Mammary epithelial cell (primary cell): ENCODE results near the gene ARRDC2.

ENCODE experiments used
- EZH2 ChIP-seq: IDR thresholded peaks from 2 replicates; pipeline ENCODE4 v1.6.1; 2012; ENCODE audit warnings: low read length, inconsistent platforms, borderline replicate concordance
- TF ChIP-seq, protein P1 (sequence below), 2 donors: IDR thresholded peaks in 1 of 2; conservative IDR thresholded peaks in 1 of 2; 2 replicates each; pipeline ENCODE4 v1.5.1; 2011 to 2012; ENCODE audit warnings: inconsistent platforms in 2 of 2, low read length in 2 of 2, mild to moderate bottlenecking in 2 of 2, control low read depth in 1 of 2, low read depth in 1 of 2; ENCODE audit not compliant: insufficient read depth in 1 of 2; ENCODE audit errors: extremely low read depth in 1 of 2

DNA sequence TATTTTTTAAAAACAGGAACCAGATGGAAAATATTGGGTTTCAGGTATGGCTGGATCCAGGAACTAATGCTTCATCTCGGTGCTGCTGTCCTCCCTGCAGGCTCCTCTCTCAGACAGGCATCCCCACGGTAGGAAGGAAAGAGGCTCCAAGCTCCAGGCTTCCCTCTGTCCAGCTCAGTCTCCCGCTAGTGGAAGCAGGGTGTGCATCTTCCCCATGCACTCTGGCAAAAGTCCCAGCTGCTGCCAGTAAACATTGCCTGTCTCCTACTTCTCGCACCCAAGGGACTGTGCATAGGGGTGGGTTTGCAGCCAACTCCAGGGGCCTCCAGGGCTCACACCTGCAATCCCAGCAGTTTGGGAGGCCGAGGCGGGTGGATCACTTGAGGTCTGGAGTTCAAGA, 49.6 kb downstream of the ARRDC2 start:
- TF ChIP-seq, protein P1, sequence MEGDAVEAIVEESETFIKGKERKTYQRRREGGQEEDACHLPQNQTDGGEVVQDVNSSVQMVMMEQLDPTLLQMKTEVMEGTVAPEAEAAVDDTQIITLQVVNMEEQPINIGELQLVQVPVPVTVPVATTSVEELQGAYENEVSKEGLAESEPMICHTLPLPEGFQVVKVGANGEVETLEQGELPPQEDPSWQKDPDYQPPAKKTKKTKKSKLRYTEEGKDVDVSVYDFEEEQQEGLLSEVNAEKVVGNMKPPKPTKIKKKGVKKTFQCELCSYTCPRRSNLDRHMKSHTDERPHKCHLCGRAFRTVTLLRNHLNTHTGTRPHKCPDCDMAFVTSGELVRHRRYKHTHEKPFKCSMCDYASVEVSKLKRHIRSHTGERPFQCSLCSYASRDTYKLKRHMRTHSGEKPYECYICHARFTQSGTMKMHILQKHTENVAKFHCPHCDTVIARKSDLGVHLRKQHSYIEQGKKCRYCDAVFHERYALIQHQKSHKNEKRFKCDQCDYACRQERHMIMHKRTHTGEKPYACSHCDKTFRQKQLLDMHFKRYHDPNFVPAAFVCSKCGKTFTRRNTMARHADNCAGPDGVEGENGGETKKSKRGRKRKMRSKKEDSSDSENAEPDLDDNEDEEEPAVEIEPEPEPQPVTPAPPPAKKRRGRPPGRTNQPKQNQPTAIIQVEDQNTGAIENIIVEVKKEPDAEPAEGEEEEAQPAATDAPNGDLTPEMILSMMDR (conservative IDR thresholded peaks at IDR 0.05 in 1 of 2, IDR thresholded peaks at IDR 0.05 in 1 of 2; ENCODE audit: extremely low read depth in 1 of 2, insufficient read depth in 1 of 2, low read depth in 1 of 2, low read length in 2 of 2) = no peak
- no peak for TF ChIP-seq EZH2
